HG03378 (cell line): ENCODE data around the gene DDIT4.
"Not testable (repeated sequence)": the region's sequence is repeated elsewhere in the genome, so short reads cannot be mapped to it uniquely, and the experiment has no call there.

ENCODE experiments used
- ATAC-seq: cut with Tn5 transposase; IDR thresholded peaks from one replicate; pipeline ENCODE4 v1.9.1; 2021; ENCODE audit warnings: mild to moderate bottlenecking, moderate library complexity; ENCODE audit not compliant: unreplicated experiment

The DDIT4 gene

GRCh38 chr10:72292223-72292691 is 18.5 kb downstream of the DDIT4 start:
- ATAC-seq = no peak

GRCh38 chr10:72295330-72295910 is 21.7 kb downstream of the DDIT4 start:
- no peak for ATAC-seq

DNA sequence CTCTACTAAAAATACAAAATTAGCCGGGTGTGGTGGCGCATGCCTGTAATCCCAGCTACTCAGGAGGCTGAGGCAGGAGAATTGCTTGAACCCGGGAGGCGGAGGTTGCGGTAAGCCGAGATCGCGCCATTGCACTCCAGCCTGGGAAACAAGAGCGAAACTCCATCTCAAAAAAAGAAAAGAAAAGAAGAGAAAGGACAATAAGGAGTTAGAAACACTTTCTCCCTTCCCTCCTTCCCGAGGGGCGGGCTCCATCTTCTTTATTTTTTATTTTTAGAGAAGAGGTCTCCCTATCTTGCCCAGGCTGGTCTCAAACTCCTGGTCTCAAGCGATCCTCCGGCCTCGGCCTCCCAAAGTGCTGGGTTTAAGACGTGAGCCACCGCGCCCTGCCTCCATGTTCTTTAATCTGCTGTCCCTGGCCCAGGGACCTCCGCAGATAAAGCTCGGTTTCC is 23.1 kb downstream of the DDIT4 start:
- not testable (repeated sequence) for ATAC-seq

GRCh38 chr10:72297281-72297804 is 23.6 kb downstream of the DDIT4 start:
- ATAC-seq = peak; percentile 59

- peak; percentile 57 for ATAC-seq
Measured at GRCh38 chr10:72297805-72298591, 24.3 kb downstream of the DDIT4 start.

DNA sequence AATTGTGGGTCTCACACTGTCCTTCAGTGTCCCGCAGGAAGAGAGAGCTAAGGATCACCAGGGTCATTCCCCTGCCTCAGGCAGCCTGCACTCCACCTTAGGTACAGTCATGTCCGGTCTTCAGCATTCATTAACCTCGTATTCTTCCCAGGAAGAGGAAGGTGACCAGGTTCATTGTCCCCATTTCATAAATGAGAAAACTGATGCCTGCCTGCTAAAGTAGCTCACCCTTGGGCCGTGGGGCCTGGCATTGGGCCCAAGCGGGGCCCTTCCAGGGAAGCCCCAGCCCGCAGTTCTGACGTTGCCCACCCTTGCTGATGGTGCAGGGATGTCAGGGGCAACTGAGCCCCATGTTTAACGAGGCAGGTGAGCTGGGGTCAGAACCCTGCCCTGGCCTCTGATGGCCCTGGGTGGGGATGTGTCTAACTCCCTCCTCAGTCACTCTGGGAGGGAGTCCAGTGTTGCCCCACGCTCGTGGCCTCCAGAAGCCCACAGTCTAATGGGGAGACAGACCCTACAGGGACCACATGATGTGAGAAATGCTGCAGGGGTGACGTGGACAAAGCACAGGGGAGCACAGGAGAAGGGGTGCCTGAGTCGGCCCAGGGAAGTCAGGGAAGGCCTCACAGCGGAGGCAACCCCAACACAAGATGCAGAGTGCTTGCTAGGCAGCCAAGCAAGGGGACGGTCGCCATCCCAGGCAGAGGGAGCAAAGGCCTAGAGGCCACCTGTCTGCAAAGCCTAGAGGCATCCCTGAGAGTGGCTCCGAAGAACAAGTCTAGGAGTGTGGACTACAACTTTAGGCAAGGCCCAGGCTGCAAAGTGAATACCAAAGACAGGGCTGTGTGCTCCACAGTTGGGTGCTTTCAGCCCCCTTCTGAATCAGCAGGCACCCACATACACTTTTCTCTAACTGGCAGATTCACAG is 25.1 kb downstream of the DDIT4 start:
- ATAC-seq = no peak

DNA sequence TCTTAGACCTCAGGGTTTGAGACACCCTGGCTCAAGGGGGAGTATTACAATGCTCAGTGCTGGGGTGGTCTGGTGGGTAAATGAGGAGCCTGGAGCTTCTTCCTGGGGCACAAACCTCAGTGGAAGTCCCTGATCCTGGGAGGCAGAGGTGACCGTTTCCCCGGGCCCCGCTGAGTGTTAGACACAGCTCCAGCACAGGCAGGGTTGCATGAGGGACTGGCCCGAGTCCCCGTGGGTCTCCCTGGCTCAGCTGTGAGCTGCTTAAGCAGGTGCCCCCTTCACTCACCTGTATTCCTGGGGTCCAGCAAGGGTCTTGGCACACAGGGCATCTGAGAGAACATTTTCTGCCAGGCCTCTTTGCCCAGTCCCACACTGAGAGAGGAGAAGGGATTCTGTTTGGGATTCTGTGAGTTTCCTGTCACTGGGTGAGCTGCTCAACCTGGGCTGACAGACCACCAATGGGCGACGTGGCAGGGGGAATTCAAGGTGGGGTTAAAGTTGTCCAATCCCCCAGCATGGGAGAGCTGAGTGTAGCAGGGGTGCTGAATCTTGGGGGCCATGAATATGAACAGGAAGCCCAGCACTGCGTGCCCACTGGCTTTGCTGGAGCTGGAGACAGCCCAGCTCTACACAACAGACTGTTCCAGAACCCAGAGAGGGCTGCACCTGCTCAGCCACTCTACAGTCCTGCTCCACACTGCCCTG is 29.9 kb downstream of the DDIT4 start:
- ATAC-seq = no peak

DNA sequence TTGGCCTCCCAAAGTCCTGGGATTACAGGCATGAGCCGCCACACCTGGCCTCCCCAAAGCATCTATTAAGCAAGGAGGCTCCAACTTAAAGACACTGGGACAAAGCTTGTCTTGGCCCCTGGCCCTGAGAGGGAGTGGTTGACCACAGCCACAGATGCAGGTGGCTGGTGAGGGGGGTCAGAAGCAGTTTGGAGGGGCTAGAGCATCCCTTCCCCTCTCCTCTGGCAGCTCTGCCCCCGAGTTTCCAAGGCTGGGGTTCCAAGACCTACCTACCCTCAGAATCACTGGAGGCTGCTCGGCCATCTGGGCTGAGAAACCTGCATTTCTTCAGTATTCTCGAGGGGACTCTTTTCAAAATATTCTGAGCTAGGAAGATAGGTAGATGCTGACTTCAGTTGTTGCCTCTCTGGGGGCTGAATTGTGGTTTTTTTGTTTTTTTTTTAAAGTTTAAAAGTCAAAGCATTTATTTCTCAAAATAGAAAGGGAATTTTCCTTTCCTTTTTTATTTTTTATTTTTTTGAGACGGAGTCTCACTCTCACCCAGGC is 32.6 kb downstream of the DDIT4 start:
- ATAC-seq = no peak

- not testable (repeated sequence) for ATAC-seq
Measured at GRCh38 chr10:72307711-72308110, 34.0 kb downstream of the DDIT4 start.

GRCh38 chr10:72308320-72308987 is 34.7 kb downstream of the DDIT4 start:
- no peak for ATAC-seq

- ATAC-seq = no peak
Measured at GRCh38 chr10:72309290-72310240, 35.8 kb downstream of the DDIT4 start.

DNA sequence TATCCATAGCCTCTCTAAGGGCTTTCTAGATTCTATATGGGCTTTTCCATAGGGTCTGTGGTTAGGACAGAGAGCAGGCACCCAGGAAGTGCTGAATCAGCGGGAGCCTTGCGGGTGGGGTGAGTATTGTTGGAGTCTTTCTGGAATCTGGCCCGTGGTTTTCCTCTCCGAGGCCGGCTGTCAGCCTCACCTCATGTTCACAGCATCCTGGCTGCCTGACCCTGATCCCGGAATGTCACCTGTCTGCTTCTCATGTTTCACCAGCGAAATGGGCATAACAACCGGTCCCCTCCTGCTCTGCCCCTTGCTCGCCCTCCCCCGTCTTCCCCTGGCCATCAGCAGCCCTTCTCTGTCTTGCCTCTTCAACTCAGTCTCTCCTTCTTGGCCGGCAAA is 36.5 kb downstream of the DDIT4 start:
- no peak for ATAC-seq

DNA sequence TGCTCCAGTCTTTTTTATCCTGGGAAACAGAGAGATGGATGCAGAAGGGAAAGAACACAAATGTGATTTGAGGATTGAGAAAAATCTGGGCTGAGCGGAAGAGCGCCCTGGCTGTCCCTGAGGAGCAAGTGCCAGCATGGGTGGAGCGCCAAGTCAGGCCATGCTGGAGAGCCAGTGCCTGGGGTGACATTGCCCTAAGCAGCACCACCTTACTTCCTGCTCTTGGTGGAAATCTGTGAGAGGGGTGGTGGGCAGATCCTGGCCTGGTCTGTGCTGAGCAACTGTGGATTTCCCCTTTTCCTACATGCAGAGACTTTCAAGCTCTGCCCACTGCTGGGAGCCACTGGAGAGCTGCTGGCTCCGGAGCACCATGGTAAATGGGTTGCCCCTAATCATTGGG is 36.9 kb downstream of the DDIT4 start:
- no peak for ATAC-seq

GRCh38 chr10:72311667-72312066 is 37.9 kb downstream of the DDIT4 start:
- ATAC-seq = no peak

GRCh38 chr10:72312865-72313391 is 39.2 kb downstream of the DDIT4 start:
- no peak for ATAC-seq

DNA sequence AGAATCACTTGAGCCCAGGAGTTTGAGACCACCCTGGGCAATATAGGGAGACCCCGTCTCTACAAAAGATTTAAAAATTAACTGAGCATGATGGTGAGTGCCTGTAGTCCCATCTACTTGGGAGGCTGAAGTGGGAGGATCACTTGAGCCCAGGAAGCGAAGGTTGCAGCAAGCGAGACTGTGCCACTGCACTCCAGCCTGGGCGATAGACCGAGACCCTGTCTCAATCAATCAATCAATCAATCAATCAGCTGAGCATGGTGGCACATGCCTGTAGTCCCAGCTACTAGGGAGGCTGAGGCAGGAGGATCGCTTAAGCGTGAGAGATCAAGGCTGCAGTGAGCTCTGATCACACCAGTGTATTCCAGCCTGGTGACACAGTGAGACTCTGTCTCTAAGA is 40.5 kb downstream of the DDIT4 start:
- no peak for ATAC-seq

DNA sequence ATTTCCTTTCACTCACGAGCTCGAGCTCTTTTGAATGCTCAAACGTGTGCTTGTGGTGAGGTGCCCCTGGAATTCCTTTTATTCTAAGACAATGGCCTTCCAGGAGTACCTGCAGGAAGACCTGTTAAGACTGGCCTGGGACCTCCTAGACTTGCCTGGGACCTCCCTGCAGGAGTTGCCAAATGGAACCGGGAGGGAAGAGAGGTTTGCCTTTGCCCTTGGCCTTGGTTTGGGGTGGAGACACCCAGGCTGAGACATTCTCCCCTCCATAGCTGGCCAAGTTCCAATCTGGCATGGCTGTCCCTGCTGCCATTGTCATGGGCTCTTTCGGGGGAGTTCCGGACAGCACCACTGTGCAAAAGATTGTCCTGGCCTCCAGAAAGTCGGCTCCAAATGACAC is 41.3 kb downstream of the DDIT4 start:
- no peak for ATAC-seq
